ENCODE data around the gene BRME1.

GRCh38 chr19:13906521-13906904 is 596 bp upstream of the BRME1 start:
- TF ChIP-seq CTCF (IDR thresholded peaks at IDR 0.05) (no peak), EP300 (IDR thresholded peaks at IDR 0.05) (no peak), POLR2A (IDR thresholded peaks at IDR 0.05) (no peak), POLR2AphosphoS5 (IDR thresholded peaks at IDR 0.05) (no peak)

Measured in upper lobe of left lung (tissue), 4 donors.